Pons (tissue), 1 donor: Measurements from ENCODE around the gene RNF126.
"Not testable (repeated sequence)": the region's sequence is repeated elsewhere in the genome, so short reads cannot be mapped to it uniquely, and the experiment has no call there.

Experiments used
- DNase-seq: peaks from one replicate; pipeline ENCODE4 v3.0.0-alpha.2; 2016; ENCODE audit warnings: low spot score

Gene RNF126

GRCh38 chr19:628168-628567 is 34.8 kb downstream of the RNF126 start:
- no peak for DNase-seq

- not testable (repeated sequence) for DNase-seq
Measured at GRCh38 chr19:626566-626965, 36.4 kb downstream of the RNF126 start.

- no peak for DNase-seq
Measured at GRCh38 chr19:625257-625656, 37.8 kb downstream of the RNF126 start.

GRCh38 chr19:624433-625109 is 38.4 kb downstream of the RNF126 start:
- DNase-seq = no peak

GRCh38 chr19:623974-624373 is 39.0 kb downstream of the RNF126 start:
- no peak for DNase-seq

- DNase-seq = no peak
Measured at GRCh38 chr19:623175-623916, 39.7 kb downstream of the RNF126 start.

GRCh38 chr19:622666-623065 is 40.3 kb downstream of the RNF126 start:
- no peak for DNase-seq

GRCh38 chr19:621819-622218 is 41.2 kb downstream of the RNF126 start:
- DNase-seq = no peak

- DNase-seq = not testable (repeated sequence)
Measured at GRCh38 chr19:621191-621590, 41.8 kb downstream of the RNF126 start.

GRCh38 chr19:620166-620862 is 42.7 kb downstream of the RNF126 start:
- no peak for DNase-seq

- DNase-seq = no peak
Measured at GRCh38 chr19:619286-620002, 43.6 kb downstream of the RNF126 start.

GRCh38 chr19:618674-619285 is 44.2 kb downstream of the RNF126 start:
- no peak for DNase-seq

GRCh38 chr19:618247-618619 is 44.8 kb downstream of the RNF126 start:
- no peak for DNase-seq

- no peak for DNase-seq
Measured at GRCh38 chr19:617551-618246, 45.3 kb downstream of the RNF126 start.

GRCh38 chr19:616747-617526 is 46.1 kb downstream of the RNF126 start:
- no peak for DNase-seq

GRCh38 chr19:616062-616700 is 46.8 kb downstream of the RNF126 start:
- no peak for DNase-seq

GRCh38 chr19:615619-616018 is 47.4 kb downstream of the RNF126 start:
- DNase-seq = no peak

- no peak for DNase-seq
Measured at GRCh38 chr19:613732-614567, 49.1 kb downstream of the RNF126 start.

GRCh38 chr19:612941-613340 is 50.1 kb downstream of the RNF126 start:
- no peak for DNase-seq
